ENCODE results near the gene FADS2.

GRCh38 chr11:61872935-61873565 is 45.0 kb downstream of the FADS2 start:
- no peak for TF ChIP-seq CTCF (IDR thresholded peaks at IDR 0.05)
- TF ChIP-seq POLR2AphosphoS5 (IDR thresholded peaks at IDR 0.05): no peak
- no peak for TF ChIP-seq POLR2A (IDR thresholded peaks at IDR 0.05)
- no peak for TF ChIP-seq EP300 (IDR thresholded peaks at IDR 0.05)
